Measurements from ENCODE around the gene FHL5. TPM values are rescaled to one million over a fixed set of nuclear protein-coding genes. Genes with fewer than 3 reads are reported as not detected.

Gene FHL5
- total RNA-seq, 6 donors from 2014 or later = 10.5 to 25.8 (median 13.3) TPM

- TF ChIP-seq EP300 (IDR thresholded peaks at IDR 0.05) (no peak), CTCF (IDR thresholded peaks at IDR 0.05) (no peak), POLR2AphosphoS5 (IDR thresholded peaks at IDR 0.05) (no peak), POLR2A (IDR thresholded peaks at IDR 0.05) (no peak)
- ATAC-seq (ENCODE audit: low FRiP score in 2 of 2) (no peak), DNase-seq (no peak)
- WGBS, 2 donors = 76 to 80% methylated on average over 2 of the region's 2 CpGs
- no peaks in the 10 kb centered on the region for H3K4me1 ChIP-seq
- H3K9me3 ChIP-seq = no peaks in the 10 kb centered on the region
- H3K27ac ChIP-seq = no peak overlapping the region
- H3K27me3 ChIP-seq = no peaks in the 10 kb centered on the region
- H3K36me3 ChIP-seq = no peaks in the 10 kb centered on the region
- H3K4me3 ChIP-seq = no peak overlapping the region
Observed at GRCh38 chr6:96652552-96652951, 89.6 kb downstream of the FHL5 start.

- Histone ChIP-seq H3K9me3 (no peaks in the 10 kb centered on the region), H3K4me1 (no peaks in the 10 kb centered on the region), H3K27ac (no peak overlapping the region), H3K4me3 (no peak overlapping the region), H3K36me3 (no peaks in the 10 kb centered on the region), H3K27me3 (no peaks in the 10 kb centered on the region)
- DNase-seq = no peak
- 86 to 93% methylated on average over 1 of the region's 1 CpG for WGBS, 2 donors
- no peak for TF ChIP-seq EP300 (IDR thresholded peaks at IDR 0.05)
- no peak for TF ChIP-seq POLR2A (IDR thresholded peaks at IDR 0.05)
- no peak for TF ChIP-seq POLR2AphosphoS5 (IDR thresholded peaks at IDR 0.05)
- no peak for TF ChIP-seq CTCF (IDR thresholded peaks at IDR 0.05)
- no peak for ATAC-seq (ENCODE audit: low FRiP score in 2 of 2)
Observed at GRCh38 chr6:96653181-96653580, 90.3 kb downstream of the FHL5 start.

DNA sequence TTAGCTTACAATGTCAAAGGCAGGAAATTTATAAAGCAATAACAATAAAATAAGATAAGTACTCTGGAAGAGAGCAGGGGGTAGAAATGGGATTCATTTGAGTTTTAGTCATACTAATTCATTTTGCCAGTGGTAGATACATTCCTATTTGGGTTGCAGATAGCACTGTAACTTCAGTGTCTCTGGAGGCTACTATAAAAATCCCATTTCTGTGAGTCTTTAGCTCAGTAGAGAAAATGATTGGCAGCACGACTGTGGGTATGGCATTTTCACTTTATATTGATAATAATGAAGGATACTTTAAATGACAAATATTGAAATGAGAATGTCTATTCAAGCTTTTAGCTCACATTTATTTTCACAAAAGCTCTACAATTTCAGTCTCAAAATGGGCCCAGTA is 93.6 kb downstream of the FHL5 start:
- Histone ChIP-seq H3K4me3 (no peak overlapping the region), H3K27me3 (no peaks in the 10 kb centered on the region)
- TF ChIP-seq CTCF (IDR thresholded peaks at IDR 0.05) (no peak), EP300 (IDR thresholded peaks at IDR 0.05) (no peak), POLR2A (IDR thresholded peaks at IDR 0.05) (no peak), POLR2AphosphoS5 (IDR thresholded peaks at IDR 0.05) (no peak)

GRCh38 chr6:96657344-96657743 is 94.4 kb downstream of the FHL5 start:
- peak in 1 of 2 donors; percentile 13 for DNase-seq
- ATAC-seq (ENCODE audit: low FRiP score in 2 of 2) = peak; percentile 35 to 37
- Histone ChIP-seq H3K4me3 (no peak overlapping the region), H3K36me3 (no peaks in the 10 kb centered on the region), H3K9me3 (no peaks in the 10 kb centered on the region), H3K27ac (no peak overlapping the region), H3K27me3 (no peaks in the 10 kb centered on the region), H3K4me1 (no peaks in the 10 kb centered on the region)
- TF ChIP-seq CTCF (IDR thresholded peaks at IDR 0.05) (no peak), POLR2A (IDR thresholded peaks at IDR 0.05) (no peak), EP300 (IDR thresholded peaks at IDR 0.05) (no peak), POLR2AphosphoS5 (IDR thresholded peaks at IDR 0.05) (no peak)
- WGBS, 2 donors = 77 to 78% methylated on average over 5 of the region's 5 CpGs

More for the DNA sequence above, 93.6 kb downstream of the FHL5 start:
- WGBS, 2 donors = 61 to 69% methylated on average over 1 of the region's 1 CpG
- Histone ChIP-seq H3K27ac (no peak overlapping the region), H3K36me3 (no peaks in the 10 kb centered on the region), H3K4me1 (no peaks in the 10 kb centered on the region), H3K9me3 (no peaks in the 10 kb centered on the region)
- no peak for DNase-seq
- ATAC-seq (ENCODE audit: low FRiP score in 2 of 2) = no peak

DNA sequence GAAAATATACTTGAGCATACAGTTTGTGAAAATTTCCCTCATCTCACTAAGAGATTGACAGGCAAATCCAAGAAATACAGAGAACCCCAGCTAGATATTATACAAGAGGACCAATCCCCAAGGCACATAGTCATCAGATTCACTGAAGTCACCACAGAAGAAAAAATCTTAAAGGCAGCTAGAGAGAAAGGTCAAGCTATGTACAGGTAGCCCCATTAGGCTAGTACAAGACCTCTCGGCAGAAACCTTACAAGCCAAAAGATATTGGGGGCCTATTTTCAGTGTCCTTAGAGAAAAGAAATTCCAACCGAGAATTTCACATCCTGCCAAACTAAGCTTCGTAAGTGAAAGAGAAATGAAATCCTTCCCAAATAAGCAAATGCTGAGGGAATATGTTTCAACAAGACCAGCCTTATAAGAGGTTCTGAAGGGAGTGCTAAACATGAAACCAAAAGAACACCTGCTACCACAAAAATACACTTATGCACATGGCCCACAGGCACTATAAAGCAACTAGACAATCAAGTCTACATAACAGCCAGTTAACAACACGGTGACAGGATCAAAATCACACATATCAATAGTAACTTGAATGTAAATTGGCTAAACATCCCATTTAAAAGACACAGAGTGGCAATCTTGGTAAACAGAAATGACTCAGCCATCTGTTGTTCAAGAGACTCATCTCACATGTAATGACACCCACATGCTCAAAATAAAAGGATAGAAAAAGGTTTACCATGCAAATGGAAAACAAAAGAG is 96.3 kb downstream of the FHL5 start:
- DNase-seq = no peak
- H3K4me1 ChIP-seq = no peaks in the 10 kb centered on the region
- TF ChIP-seq POLR2A (IDR thresholded peaks at IDR 0.05) (no peak), EP300 (IDR thresholded peaks at IDR 0.05) (no peak), POLR2AphosphoS5 (IDR thresholded peaks at IDR 0.05) (no peak), CTCF (IDR thresholded peaks at IDR 0.05) (no peak)
- no peaks in the 10 kb centered on the region for H3K27me3 ChIP-seq
- no peak overlapping the region for H3K27ac ChIP-seq
- H3K9me3 ChIP-seq = no peaks in the 10 kb centered on the region
- no peak overlapping the region for H3K4me3 ChIP-seq
- no peak for ATAC-seq (ENCODE audit: low FRiP score in 2 of 2)
- H3K36me3 ChIP-seq = no peaks in the 10 kb centered on the region
- WGBS, 2 donors = 76 to 80% methylated on average over 4 of the region's 4 CpGs
